K562 (cell line): ENCODE results near the gene RPS15A. TPM values are rescaled to one million over a fixed set of nuclear protein-coding genes. Genes with fewer than 3 reads are reported as not detected.

Experiments used
- ARHGAP35 ChIP-seq: fragments of 450-650 bp; IDR thresholded peaks from 2 replicates; pipeline ENCODE4 v1.6.1; 2018; ENCODE audit not compliant: partially characterized antibody
- BCL6 ChIP-seq: fragments of 250-450 bp; sonication (Bioruptor Pico); IDR thresholded peaks from 2 replicates; pipeline ENCODE4 v1.4.0; 2020
- FUS ChIP-seq: fragments of 200-400 bp; formaldehyde crosslinking; optimal IDR thresholded peaks from 2 replicates; pipeline ENCODE3; 2017; ENCODE audit warnings: low read depth, low read length
- HMBOX1 ChIP-seq: sonication (generic); IDR thresholded peaks from 2 replicates; pipeline ENCODE4 v1.6.1; 2016
- JUN ChIP-seq, 2 experiments: sonication (generic) in 1 of 2; formaldehyde crosslinking in 1 of 2; IDR thresholded peaks; 2 replicates each; pipeline versions ENCODE4 v1.6.1 to v1.8.0; 2012 to 2022; ENCODE audit warnings: borderline replicate concordance in 2 of 2, mild to moderate bottlenecking in 2 of 2, improper control_type of control experiment in 1 of 2, low read depth in 1 of 2, low read length in 1 of 2, missing genetic modification reagents in 1 of 2
- MAX ChIP-seq: sonication (generic); formaldehyde crosslinking; IDR thresholded peaks from 2 replicates; pipeline ENCODE4 v1.9.0; 2022; ENCODE audit warnings: mild to moderate bottlenecking, missing genetic modification reagents
- MCM5 ChIP-seq: fragments of 450-650 bp; IDR thresholded peaks from 2 replicates; pipeline ENCODE4 v1.6.1; 2016; ENCODE audit warnings: low read depth
- MYBL2 ChIP-seq, 2 experiments: fragments of 450-650 bp in 1 of 2; sonication (generic) in 1 of 2; formaldehyde crosslinking in 1 of 2; IDR thresholded peaks; 2 replicates each; pipeline versions ENCODE4 v1.6.1 to v1.8.1; 2017 to 2022; ENCODE audit warnings: borderline replicate concordance in 1 of 2, inconsistent platforms in 1 of 2, low read depth in 1 of 2, mild to moderate bottlenecking in 1 of 2, missing genetic modification reagents in 1 of 2, moderate library complexity in 1 of 2
- SAP30 ChIP-seq: fragments of 200-600 bp; sonication (generic); IDR thresholded peaks from 2 replicates; pipeline ENCODE4 v1.6.1; 2012; ENCODE audit warnings: borderline replicate concordance, low read depth, mild to moderate bottlenecking, moderate library complexity, low read length, control low read depth, inconsistent platforms; ENCODE audit not compliant: insufficient read depth, poor library complexity, severe bottlenecking
- SUPT5H ChIP-seq: fragments of 450-650 bp; IDR thresholded peaks from 2 replicates; pipeline ENCODE4 v1.6.1; 2016
- ZBTB40 ChIP-seq, 2 experiments: fragments of 450-650 bp in 1 of 2; sonication (generic) in 1 of 2; formaldehyde crosslinking in 1 of 2; IDR thresholded peaks; 2 replicates each; pipeline versions ENCODE4 v1.7.1 to v1.9.0; 2016 to 2022; ENCODE audit warnings: inconsistent platforms in 1 of 2, mild to moderate bottlenecking in 1 of 2, missing genetic modification reagents in 1 of 2
- ZNF23 ChIP-seq: fragments of 250-450 bp; sonication (Bioruptor Pico); IDR thresholded peaks from 2 replicates; pipeline ENCODE4 v1.4.0; 2020; ENCODE audit warnings: mild to moderate bottlenecking
- ZNF316 ChIP-seq: fragments of 450-650 bp; IDR thresholded peaks from 2 replicates; pipeline ENCODE4 v1.6.1; 2016
- ZNF324 ChIP-seq: fragments of 250-450 bp; sonication (Bioruptor Pico); IDR thresholded peaks from 2 replicates; pipeline ENCODE4 v1.4.0; 2020; ENCODE audit warnings: mild to moderate bottlenecking
- ZNF583 ChIP-seq: fragments of 250-450 bp; sonication (Bioruptor Pico); IDR thresholded peaks from 2 replicates; pipeline ENCODE4 v1.4.0; 2020
- ZNF707 ChIP-seq: fragments of 250-450 bp; sonication (Bioruptor Pico); conservative IDR thresholded peaks from 2 replicates; pipeline ENCODE4 v1.8.0; 2022; ENCODE audit warnings: inconsistent platforms, mild to moderate bottlenecking, moderate library complexity
- ZSCAN29 ChIP-seq: fragments of 450-650 bp; IDR thresholded peaks from 2 replicates; pipeline ENCODE4 v1.6.1; 2017
- polyA plus RNA-seq, 8 experiments: library from polyadenylated mRNA; depleted of rRNA in 4 of 8; stranded (reverse) in 5 of 8; unstranded in 3 of 8; fragments of >200 nt; fragmentation: Nextera tagmentation in 2 of 8; fragmentation: Illumina TruSeq in 1 of 8; extraction: Ambion mirVana in 2 of 8; extraction: Trizol in 1 of 8; gene quantifications; 2 replicates each; pipeline versions ENCODE4 v1.2.1 to v1.2.3, GENCODE V29; 2011 to 2014; ENCODE audit warnings: inconsistent platforms in 1 of 8, missing spikeins in 1 of 8
- total RNA-seq, 7 experiments: library from RNA; depleted of rRNA in 6 of 7; stranded (reverse); fragments of >200 nt in 6 of 7; fragmentation: Illumina TruSeq in 2 of 7; extraction: Trizol in 2 of 7; gene quantifications; 2 replicates each; pipeline versions ENCODE4 v1.2.1 to v1.2.3, GENCODE V29; 2011 to 2021; ENCODE audit warnings: low replicate concordance in 1 of 7

Gene RPS15A
- total and polyA plus RNA-seq, 9 of the 15 experiments (the other 6 are each of a cell fraction or from before 2014, with no cell fraction given): 1,397 to 5,474 (median 2,798) TPM

- TF ChIP-seq MYBL2 (IDR thresholded peaks at IDR 0.05; ENCODE audit: low read depth): peak; percentile 65; the same call in 1 of the 2 replicates
- TF ChIP-seq MYBL2 (CRISPR knock-in tag; IDR thresholded peaks at IDR 0.05; ENCODE audit: borderline replicate concordance): no peak
- TF ChIP-seq MCM5: no peak
- no peak for TF ChIP-seq SUPT5H
- TF ChIP-seq ZNF316: peak; percentile 88
- no peak for TF ChIP-seq MAX (CRISPR knock-in tag)
- TF ChIP-seq ZNF707 (CRISPR knock-in tag): no peak
- TF ChIP-seq SAP30: no peak
- TF ChIP-seq HMBOX1: 0 out of 2 replicates have a peak, but pooled peaks have one; percentile 17
- TF ChIP-seq ZNF583 (CRISPR knock-in tag): no peak
- TF ChIP-seq FUS: no peak
- TF ChIP-seq ZBTB40 (IDR thresholded peaks at IDR 0.05): 0 out of 2 replicates have a peak, but pooled peaks have one; percentile 17
- TF ChIP-seq ZBTB40 (CRISPR knock-in tag; IDR thresholded peaks at IDR 0.05): no peak
- TF ChIP-seq ZSCAN29: no peak
- no peak for TF ChIP-seq JUN (IDR thresholded peaks at IDR 0.05; ENCODE audit: borderline replicate concordance, low read depth, low read length)
- TF ChIP-seq JUN (CRISPR knock-in tag; IDR thresholded peaks at IDR 0.05; ENCODE audit: borderline replicate concordance): no peak
- no peak for TF ChIP-seq ZNF23 (CRISPR knock-in tag)
- no peak for TF ChIP-seq BCL6 (CRISPR knock-in tag)
- no peak for TF ChIP-seq ARHGAP35
- TF ChIP-seq ZNF324 (CRISPR knock-in tag): no peak
These were observed 13.7 kb upstream of the RPS15A start (continued) for GRCh38 chr16:18803569-18804462.
